Renal pelvis (tissue), 4 donors: ENCODE measurements around the gene MSL3. TPM values are rescaled to one million over a fixed set of nuclear protein-coding genes. Genes with fewer than 3 reads are reported as not detected.

Experiments used
- DNase-seq: peaks from one replicate; pipeline ENCODE4 v3.0.0-alpha.2; 2013
- polyA plus RNA-seq, 3 donors: library from polyadenylated mRNA; unstranded; fragments of 120-200 nt; gene quantifications; one replicate each; pipeline ENCODE4 v1.2.1, GENCODE V29; 2013; ENCODE audit not compliant: insufficient read length in 3 of 3

MSL3 gene
- polyA plus RNA-seq, 3 donors: 37.4 to 41.7 (median 39.5) TPM

DNA sequence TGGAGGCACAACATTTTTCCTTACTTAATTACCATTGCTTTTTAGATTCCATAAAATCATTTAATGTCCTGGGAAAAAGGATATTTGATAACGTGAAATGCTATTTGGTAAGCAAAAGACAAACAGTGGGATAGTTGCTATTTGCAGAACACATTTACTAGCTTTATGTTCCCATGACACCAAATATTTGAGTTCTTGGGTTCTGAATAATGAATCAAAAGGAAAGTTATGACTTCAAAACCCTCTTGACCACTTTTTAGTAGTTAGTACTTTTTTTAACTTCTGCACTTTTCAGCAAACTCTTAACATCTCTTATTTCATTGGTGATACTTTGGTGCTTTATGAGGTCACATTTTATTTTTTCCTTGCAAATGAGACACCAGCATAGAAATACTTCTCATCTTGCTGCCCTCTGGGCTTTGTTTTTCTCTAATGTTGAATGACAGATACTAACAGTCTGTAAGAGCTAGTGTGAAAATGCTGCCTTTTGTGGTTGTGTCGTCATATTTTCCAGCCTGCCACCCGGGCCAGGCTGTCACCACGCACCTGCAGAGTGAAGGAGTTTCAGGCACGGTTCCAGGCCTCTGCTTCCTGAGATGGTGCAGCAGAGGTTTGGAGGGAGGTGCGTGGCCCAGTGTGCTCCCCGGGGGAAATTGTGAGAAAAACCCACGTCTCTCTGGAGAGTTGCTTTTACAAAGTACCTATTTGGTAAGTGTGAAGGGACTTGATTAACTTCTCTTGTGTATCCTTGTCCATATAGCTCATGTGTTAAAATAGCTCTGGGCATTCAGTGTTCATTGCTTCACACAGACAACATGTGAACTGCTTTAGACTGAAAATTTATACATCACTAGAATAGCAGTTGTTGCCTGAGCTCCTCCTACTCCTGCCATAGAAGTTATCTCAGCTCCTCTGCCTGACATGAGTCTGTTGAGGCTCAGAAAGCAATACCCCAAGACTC is 34.7 kb downstream of the MSL3 start:
- no peak for DNase-seq

DNA sequence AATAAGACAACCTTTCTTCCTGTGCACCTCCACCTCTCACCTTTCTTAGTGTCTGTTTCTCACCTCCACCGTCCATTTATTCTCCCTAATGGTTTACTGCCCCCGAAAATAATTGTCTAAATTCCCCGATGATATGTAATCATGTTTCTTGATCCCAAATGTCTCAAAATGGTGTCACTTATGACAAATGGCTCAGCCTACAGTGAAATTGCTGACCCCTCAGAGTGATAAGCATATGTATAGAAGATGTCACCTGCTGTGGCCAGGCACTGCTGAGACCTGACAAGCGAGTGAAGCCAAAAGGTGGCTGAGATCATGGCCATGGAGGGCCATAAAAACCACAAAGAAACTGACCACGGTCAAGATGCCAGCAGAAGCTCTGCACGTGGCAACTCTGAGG is 35.7 kb downstream of the MSL3 start:
- no peak for DNase-seq

GRCh38 chrX:11813341-11813740 is 55.3 kb downstream of the MSL3 start:
- no peak for DNase-seq

Other genes starting within 250 kb of the MSL3 start
- 10 to 100 TPM; 13.4 to 16.6 (median 14.8) TPM for gene ARHGAP6, start 92.3 kb upstream of the MSL3 start, polyA plus RNA-seq